ENCODE measurements around the gene CD81.

GRCh38 chr11:2421996-2422395 lies 44.9 kb downstream of the CD81 start:
- TF ChIP-seq EP300 (IDR thresholded peaks at IDR 0.05; ENCODE audit: low read depth): no peak
- TF ChIP-seq CTCF (IDR thresholded peaks at IDR 0.05): no peak
- TF ChIP-seq POLR2A (IDR thresholded peaks at IDR 0.05): no peak

Data from transverse colon (tissue), 3 donors.